Measurements from ENCODE around the gene HOXA13. TPM values are rescaled to one million over a fixed set of nuclear protein-coding genes. Genes with fewer than 3 reads are reported as not detected.

Gene HOXA13
- total RNA-seq, 2 experiments from 2014 or later, result not detected

DNA sequence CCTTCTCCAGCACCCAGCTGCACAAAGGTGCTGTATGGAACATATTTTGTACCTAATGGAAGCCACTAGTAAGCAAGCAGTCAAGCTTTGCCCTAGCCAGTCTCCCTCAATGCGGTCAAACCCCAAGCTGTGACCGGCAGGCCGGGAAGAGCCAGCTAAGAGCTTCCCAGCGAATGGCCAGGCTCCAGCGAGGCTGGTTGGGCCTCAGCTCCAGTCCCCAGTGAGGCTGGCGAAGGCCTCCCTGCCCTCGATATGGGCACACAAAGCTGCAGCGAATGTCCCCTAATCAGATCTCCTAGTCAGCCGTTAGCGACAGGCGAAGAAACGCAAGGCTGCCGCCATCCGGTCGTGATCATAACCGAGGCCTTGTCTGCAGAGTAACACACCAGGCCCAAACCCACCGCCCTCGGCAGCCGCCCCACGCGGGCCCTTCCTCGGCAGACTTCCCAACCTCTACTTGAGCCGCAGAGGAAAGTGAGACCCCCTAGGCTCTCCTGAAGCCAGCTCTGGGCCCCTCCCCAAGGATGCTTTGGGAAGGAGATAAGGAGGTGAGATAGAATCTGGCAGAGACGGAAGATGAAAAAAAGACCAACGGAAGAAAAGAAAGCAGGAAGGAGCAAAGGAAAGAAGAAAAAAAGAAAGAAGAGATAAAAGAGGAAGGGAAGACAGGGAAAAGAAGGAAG lies 31.5 kb downstream of the HOXA13 start:
- DNase-seq, result no peak
- Mint-ChIP-seq H3K27ac (peak overlapping the region; percentile 40), H3K27me3 (peaks cover 87% of the 10 kb centered on the region), H3K4me3 (no peak overlapping the region), H3K36me3 (peaks cover 2% of the 10 kb centered on the region), H3K9me3 (ENCODE audit: low read depth) (no peaks in the 10 kb centered on the region), H3K4me1 (peaks cover 7% of the 10 kb centered on the region)
- no peak for ATAC-seq
- CTCF ChIA-PET, result interaction anchor here (1.0 to 1.4 kb wide), 2 partner anchors 12 to 18 kb away, joined by 3 to 5 read pairs; no protein-coding TSS in a partner anchor

GRCh38 chr7:27167916-27168264 lies 32.0 kb downstream of the HOXA13 start:
- CTCF ChIA-PET, result interaction anchor here (1.0 to 1.4 kb wide), 2 partner anchors 12 to 17 kb away, joined by 3 to 5 read pairs; no protein-coding TSS in a partner anchor
- Mint-ChIP-seq H3K36me3 (peaks cover 2% of the 10 kb centered on the region), H3K27ac (peak overlapping the region; percentile 40), H3K27me3 (peaks cover 90% of the 10 kb centered on the region), H3K4me1 (peaks cover 7% of the 10 kb centered on the region), H3K4me3 (no peak overlapping the region), H3K9me3 (ENCODE audit: low read depth) (no peaks in the 10 kb centered on the region)
- DNase-seq (no peak), ATAC-seq (no peak)

DNA sequence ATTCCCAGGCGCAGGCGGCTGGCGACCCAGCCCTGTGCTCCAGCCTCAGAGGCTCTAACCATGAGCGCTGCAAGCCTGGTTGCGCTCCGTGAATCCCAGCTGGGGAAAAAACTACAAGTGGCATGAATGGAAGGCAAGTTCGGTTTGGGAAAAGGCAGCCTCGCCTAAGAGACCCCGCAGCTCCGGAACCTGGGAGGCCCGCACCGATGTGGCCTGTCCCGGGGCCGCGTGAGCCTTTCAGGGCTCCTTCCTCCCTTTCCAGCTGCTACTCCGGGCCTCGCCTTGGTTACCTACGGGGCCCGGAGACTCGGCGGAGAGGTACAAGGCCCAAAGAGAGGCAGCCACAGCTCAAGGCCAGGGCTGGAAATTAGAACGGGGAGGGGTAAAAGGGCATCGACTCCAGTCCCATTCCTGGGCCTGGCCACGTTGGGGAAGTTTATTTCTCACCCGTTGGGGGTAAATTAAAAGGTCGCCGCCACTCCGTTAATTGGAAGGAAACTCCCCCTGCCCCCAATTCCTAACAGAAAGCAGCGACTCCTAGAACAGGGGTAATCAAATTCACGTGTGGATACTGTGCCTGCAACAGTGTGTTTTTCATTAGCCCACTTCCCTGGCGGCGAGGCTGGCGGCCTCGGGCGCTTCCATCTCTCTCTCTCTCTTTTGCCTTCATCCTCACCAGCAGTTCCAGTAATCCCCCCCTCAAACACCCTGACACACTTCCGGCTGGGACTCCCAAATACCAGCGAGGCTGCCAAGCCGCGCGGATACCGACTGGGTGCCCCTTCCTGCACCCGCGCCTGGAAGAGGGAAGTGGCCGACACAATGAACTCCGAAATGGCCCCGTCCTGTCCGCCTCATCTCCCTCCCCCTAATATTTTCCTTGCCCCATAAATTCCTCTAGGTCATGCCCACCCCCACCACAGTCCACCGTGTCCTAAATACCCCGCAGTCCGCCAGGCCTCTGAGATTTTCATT lies 33.1 kb downstream of the HOXA13 start:
- peaks cover 2% of the 10 kb centered on the region for H3K36me3 Mint-ChIP-seq
- no peak overlapping the region for H3K4me3 Mint-ChIP-seq
- peaks cover 3% of the 10 kb centered on the region for H3K4me1 Mint-ChIP-seq
- CTCF ChIA-PET, result interaction anchor here (1.0 to 2.1 kb wide), 3 partner anchors 10 to 16 kb away, joined by 3 to 6 read pairs (median 3); partner anchors contain the start of gene HOXA7
- peak overlapping the region; percentile 40 for H3K27ac Mint-ChIP-seq
- ATAC-seq (no peak), DNase-seq (no peak)
- peaks cover 91% of the 10 kb centered on the region for H3K27me3 Mint-ChIP-seq
- no peaks in the 10 kb centered on the region for H3K9me3 Mint-ChIP-seq (ENCODE audit: low read depth)

- peaks cover 86% of the 10 kb centered on the region for H3K27me3 Mint-ChIP-seq
- no peak for ATAC-seq
- no peaks in the 10 kb centered on the region for H3K9me3 Mint-ChIP-seq (ENCODE audit: low read depth)
- CTCF ChIA-PET, result interaction anchor here (1.1 to 2.1 kb wide), 2 partner anchors 9 to 13 kb away, joined by 3 to 6 read pairs; partner anchors contain the start of gene HOXA7
- H3K4me3 Mint-ChIP-seq, result no peak overlapping the region
- H3K4me1 Mint-ChIP-seq, result peaks cover 1% of the 10 kb centered on the region
- H3K27ac Mint-ChIP-seq, result peak overlapping the region; percentile 77
- no peaks in the 10 kb centered on the region for H3K36me3 Mint-ChIP-seq
- no peak for DNase-seq
Observed at GRCh38 chr7:27165996-27166530, 33.8 kb downstream of the HOXA13 start.

GRCh38 chr7:27165089-27165995 lies 34.5 kb downstream of the HOXA13 start, which contains the start of gene HOXA9:
HOXA9 (minus strand) TSS chr7:27165537; CDS start chr7:27165457, 80 bp downstream.
- Mint-ChIP-seq H3K4me3 (no peak within 1 kb of the TSS), H3K4me1 (peaks cover 2% of the 10 kb centered on the region), H3K27ac (peak within 1 kb of the TSS; percentile 77), H3K27me3 (peaks cover 84% of the 10 kb centered on the region), H3K36me3 (no peaks in the 10 kb centered on the region), H3K9me3 (ENCODE audit: low read depth) (no peaks in the 10 kb centered on the region)
- ATAC-seq, result no peak
- no peak for DNase-seq
- CTCF ChIA-PET, result interaction anchor here (2.1 kb wide), 1 partner anchor 9 kb away, joined by 6 read pairs; the partner anchor contains the start of gene HOXA7

DNA sequence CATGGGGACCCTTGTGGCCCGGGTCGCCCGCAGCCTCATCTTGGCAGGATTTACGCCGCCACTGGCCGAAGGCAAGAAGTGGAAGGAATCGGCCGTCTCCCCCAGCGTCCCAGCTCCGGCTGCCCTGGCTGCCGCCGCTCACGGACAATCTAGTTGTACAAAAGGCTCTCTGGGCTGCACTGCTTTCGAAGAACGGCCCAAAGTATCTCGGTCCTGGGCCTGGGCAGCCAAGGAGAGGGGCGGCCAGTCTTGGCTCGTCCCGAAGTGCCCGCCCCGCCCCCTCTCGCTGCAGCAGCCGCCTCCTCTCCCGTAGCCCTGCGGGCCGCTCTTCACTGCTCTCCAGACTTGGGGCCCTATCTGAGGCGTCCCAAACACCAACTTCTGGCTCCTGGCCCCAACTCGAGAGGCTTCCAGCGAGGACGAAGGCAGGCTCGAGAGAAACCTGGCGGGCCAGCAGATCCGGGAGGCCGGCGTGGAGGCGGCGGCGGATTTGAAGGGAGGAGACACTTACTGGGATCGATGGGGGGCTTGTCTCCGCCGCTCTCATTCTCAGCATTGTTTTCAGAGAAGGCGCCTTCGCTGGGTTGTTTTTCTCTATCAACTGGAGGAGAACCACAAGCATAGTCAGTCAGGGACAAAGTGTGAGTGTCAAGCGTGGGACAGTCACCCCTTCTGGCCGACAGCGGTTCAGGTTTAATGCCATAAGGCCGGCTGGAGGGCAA lies 35.4 kb downstream of the HOXA13 start:
- peaks cover 86% of the 10 kb centered on the region for H3K27me3 Mint-ChIP-seq
- no peak for ATAC-seq
- no peak for DNase-seq
- H3K9me3 Mint-ChIP-seq (ENCODE audit: low read depth), result no peaks in the 10 kb centered on the region
- peaks cover 6% of the 10 kb centered on the region for H3K4me1 Mint-ChIP-seq
- CTCF ChIA-PET, result interaction anchor here (2.1 to 2.3 kb wide), 2 partner anchors 8 to 14 kb away, joined by 6 to 15 read pairs; partner anchors contain the start of gene HOXA7
- H3K4me3 Mint-ChIP-seq, result no peak overlapping the region
- no peaks in the 10 kb centered on the region for H3K36me3 Mint-ChIP-seq
- no peak overlapping the region for H3K27ac Mint-ChIP-seq

DNA sequence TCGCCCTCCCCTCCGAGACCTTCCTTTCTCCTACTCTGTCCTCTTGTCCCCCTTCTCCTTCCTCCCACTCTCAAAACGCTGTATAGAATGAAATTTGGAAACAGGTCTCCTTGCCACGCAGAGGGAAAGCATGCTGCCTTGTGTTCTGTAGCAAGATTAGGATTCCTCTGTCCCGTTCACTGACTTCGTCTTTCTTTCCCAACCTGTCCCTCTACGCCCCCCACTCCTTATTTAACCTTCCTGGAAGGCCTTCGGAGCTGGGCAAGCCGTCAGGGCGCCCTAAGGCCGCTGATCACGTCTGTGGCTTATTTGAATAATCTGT lies 35.9 kb downstream of the HOXA13 start:
- no peak for ATAC-seq
- Mint-ChIP-seq H3K27ac (no peak overlapping the region), H3K4me1 (peaks cover 6% of the 10 kb centered on the region), H3K27me3 (peaks cover 86% of the 10 kb centered on the region), H3K4me3 (no peak overlapping the region), H3K36me3 (no peaks in the 10 kb centered on the region), H3K9me3 (ENCODE audit: low read depth) (no peaks in the 10 kb centered on the region)
- DNase-seq, result no peak
- CTCF ChIA-PET, result interaction anchor here (2.3 to 3.7 kb wide), 2 partner anchors 13 to 482 kb away, joined by 15 to 38 read pairs; no protein-coding TSS in a partner anchor

DNA sequence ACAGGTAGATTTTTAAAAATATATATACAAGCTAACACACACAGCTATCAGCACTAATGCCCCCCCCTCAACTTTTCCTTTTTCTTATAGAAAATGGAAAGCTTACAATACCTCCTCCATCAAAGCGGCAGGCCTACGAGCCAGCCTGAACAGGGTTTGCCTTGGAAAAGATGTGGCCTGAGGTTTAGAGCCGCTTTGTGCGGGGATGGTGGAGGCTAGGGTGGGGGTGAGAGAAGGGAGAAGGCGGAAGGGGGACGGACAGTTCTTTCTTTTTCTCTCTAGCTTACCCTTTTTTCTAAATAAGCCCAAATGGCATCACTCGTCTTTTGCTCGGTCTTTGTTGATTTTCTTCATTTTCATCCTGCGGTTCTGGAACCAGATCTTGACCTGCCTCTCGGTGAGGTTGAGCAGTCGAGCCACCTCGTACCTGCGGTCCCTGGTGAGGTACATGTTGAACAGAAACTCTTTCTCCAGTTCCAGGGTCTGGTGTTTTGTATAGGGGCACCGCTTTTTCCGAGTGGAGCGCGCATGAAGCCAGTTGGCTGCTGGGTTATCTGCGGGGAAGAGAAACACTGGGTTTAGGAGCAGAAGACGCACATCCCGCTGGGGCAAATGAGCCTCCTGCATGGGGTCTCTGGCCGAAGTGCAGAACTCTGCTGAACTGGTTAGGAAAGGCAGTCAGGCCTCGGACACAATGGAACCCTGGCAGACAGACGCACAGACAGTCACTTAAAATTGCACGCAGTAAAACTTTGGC lies 36.4 kb downstream of the HOXA13 start:
- Mint-ChIP-seq H3K27me3 (peaks cover 86% of the 10 kb centered on the region), H3K27ac (no peak overlapping the region), H3K4me3 (no peak overlapping the region), H3K9me3 (ENCODE audit: low read depth) (no peaks in the 10 kb centered on the region), H3K4me1 (peaks cover 7% of the 10 kb centered on the region), H3K36me3 (no peaks in the 10 kb centered on the region)
- CTCF ChIA-PET, result interaction anchor here (0.9 to 3.7 kb wide), 6 partner anchors 11 to 482 kb away, joined by 3 to 38 read pairs (median 6); partner anchors contain the start of gene HOXA10
- no peak for ATAC-seq
- no peak for DNase-seq

DNA sequence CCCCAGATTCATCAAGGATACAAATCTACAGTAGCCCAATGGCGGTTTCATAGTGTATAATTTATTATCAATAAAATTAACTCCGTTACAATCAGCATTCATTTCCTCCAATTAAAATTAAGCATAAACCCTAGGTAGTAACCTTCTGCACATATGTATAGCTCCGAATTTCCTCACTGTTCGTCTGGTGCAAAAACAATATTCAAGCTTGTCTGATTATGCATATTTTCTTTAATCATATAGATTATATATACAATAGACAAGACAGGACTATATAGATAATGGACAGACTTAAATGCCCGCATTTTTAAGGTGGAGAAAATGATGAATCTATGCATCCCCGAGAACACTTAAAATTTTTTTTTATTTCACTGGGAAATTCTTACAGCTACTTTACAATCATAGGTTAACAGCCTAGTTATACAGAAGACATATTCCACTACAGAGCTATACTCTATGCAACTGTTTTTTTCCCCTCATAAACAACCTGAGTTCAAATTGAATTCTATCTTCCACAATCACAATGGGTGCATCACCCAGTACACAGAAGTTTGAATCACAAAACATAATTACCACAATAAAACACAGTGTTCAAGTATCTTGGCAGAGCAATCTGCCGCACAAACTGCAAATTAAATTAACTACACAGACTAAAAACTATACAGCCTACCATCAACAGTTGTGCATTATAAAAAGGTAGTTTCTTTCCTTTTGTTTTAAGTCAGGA lies 37.2 kb downstream of the HOXA13 start:
- CTCF ChIA-PET, result interaction anchor here (0.6 to 3.7 kb wide), 9 partner anchors 12 to 1158 kb away, joined by 3 to 38 read pairs (median 4); partner anchors contain the start of gene HOXA10
- ATAC-seq (no peak), DNase-seq (no peak)
- Mint-ChIP-seq H3K4me1 (peaks cover 7% of the 10 kb centered on the region), H3K27ac (no peak overlapping the region), H3K9me3 (ENCODE audit: low read depth) (no peaks in the 10 kb centered on the region), H3K4me3 (no peak overlapping the region), H3K36me3 (peaks cover 1% of the 10 kb centered on the region), H3K27me3 (peaks cover 86% of the 10 kb centered on the region)

DNA sequence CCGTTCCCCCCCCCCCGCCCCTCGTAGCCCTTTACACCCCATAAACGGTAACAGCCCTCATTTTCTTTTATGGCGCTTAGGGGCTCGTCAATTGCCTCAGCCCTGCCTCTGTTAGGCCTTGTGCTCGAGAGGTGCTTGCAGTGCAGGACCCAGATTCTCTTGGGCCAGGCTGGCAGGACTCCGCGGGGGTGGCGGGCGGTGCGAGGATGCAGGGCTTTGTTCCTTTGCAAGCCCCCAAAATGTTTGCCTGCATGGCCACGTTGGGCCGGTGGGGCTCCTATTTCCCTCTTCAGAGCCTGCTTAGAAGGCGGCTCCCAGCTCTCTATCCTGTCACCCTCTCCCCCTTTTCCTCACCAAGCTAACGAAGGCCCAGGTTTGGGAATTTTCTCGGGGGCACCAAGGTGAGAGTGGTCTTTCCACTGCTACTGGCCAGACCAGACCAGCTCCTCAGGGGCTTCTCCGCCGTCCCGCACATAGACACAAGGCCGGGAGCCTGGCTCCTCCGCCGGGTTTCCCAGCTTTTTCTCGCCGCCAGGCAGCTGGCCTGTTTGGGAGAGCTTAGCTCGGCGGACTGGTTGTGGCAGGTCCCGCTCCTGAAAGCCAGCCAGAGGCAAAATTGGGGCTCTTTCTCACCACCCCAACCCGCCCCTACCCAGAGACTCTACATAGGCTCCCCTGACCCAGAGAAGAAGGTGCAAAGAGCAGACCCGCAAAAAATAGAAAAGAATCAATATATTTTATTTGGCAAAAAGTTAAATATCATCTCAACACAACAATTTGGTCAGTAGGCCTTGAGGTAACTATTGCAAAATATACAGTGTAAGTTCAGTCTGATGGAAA lies 38.0 kb downstream of the HOXA13 start:
- DNase-seq, result no peak
- no peak overlapping the region for H3K27ac Mint-ChIP-seq
- H3K4me1 Mint-ChIP-seq, result peaks cover 7% of the 10 kb centered on the region
- no peaks in the 10 kb centered on the region for H3K9me3 Mint-ChIP-seq (ENCODE audit: low read depth)
- CTCF ChIA-PET, result interaction anchor here (0.6 to 3.7 kb wide), 21 partner anchors 11 to 1306 kb away, joined by 3 to 38 read pairs (median 6); partner anchors contain the start of gene HOXA10
- ATAC-seq, result no peak
- H3K4me3 Mint-ChIP-seq, result no peak overlapping the region
- H3K36me3 Mint-ChIP-seq, result peaks cover 1% of the 10 kb centered on the region
- peaks cover 86% of the 10 kb centered on the region for H3K27me3 Mint-ChIP-seq

Measured in activated CD8-positive, alpha-beta memory T cell treated with anti-CD3 and anti-CD28 coated beads, Interleukin-2, amount 10 ng/mL, durations not matched to agents 7 days and 5 days (primary cell).